Smooth muscle cell (in vitro differentiated cells): ENCODE data around the gene TSR3. TPM values are rescaled to one million over a fixed set of nuclear protein-coding genes. Genes with fewer than 3 reads are reported as not detected.

Experiments
- DNase-seq: peaks from one replicate; lab custom pipeline; 2025; ENCODE audit not compliant: unreplicated experiment; lab: John Stamatoyannopoulos, UW
- H2AFZ ChIP-seq: fragments of 200-600 bp; sonication (generic); 2 replicates; pipeline ENCODE4 v1.6.0; 2016; ENCODE audit warnings: antibody characterized with exemption, low read depth, mild to moderate bottlenecking
- H3F3A ChIP-seq: fragments of 200-600 bp; sonication (generic); 2 replicates; pipeline ENCODE4 v1.6.0; 2017; ENCODE audit warnings: antibody characterized with exemption, low read depth
- H3K27ac ChIP-seq: fragments of 200-600 bp; sonication (generic); 2 replicates; pipeline ENCODE4 v1.5.1; 2016; ENCODE audit warnings: low read depth, mild to moderate bottlenecking
- H3K27me3 ChIP-seq: fragments of 200-600 bp; sonication (generic); 2 replicates; pipeline ENCODE4 v1.6.1; 2016; ENCODE audit warnings: low read depth, mild to moderate bottlenecking
- H3K36me3 ChIP-seq: fragments of 200-600 bp; sonication (generic); 2 replicates; pipeline ENCODE4 v1.5.1; 2016; ENCODE audit warnings: low read depth
- H3K4me1 ChIP-seq: fragments of 200-600 bp; sonication (generic); 2 replicates; pipeline ENCODE4 v1.5.1; 2016; ENCODE audit warnings: low read depth
- H3K4me2 ChIP-seq: fragments of 200-600 bp; sonication (generic); 2 replicates; pipeline ENCODE4 v1.6.0; 2016; ENCODE audit warnings: mild to moderate bottlenecking
- H3K4me3 ChIP-seq: fragments of 200-600 bp; sonication (generic); 2 replicates; pipeline ENCODE4 v1.5.1; 2016; ENCODE audit warnings: mild to moderate bottlenecking
- H3K79me2 ChIP-seq: fragments of 200-600 bp; sonication (generic); 2 replicates; pipeline ENCODE4 v1.6.0; 2016; ENCODE audit warnings: low read depth, mild to moderate bottlenecking
- H3K9ac ChIP-seq: fragments of 200-600 bp; sonication (generic); 2 replicates; pipeline ENCODE4 v1.6.0; 2016; ENCODE audit warnings: low read depth
- H3K9me3 ChIP-seq: fragments of 200-600 bp; sonication (generic); replicated peaks from 2 replicates; pipeline ENCODE4 v1.5.1; 2016; ENCODE audit warnings: low read depth
- H4K20me1 ChIP-seq: fragments of 200-600 bp; sonication (generic); 2 replicates; pipeline ENCODE4 v1.6.0; 2016; ENCODE audit warnings: low read depth
- CTCF ChIP-seq: fragments of 200-600 bp; sonication (generic); IDR thresholded peaks from 2 replicates; pipeline ENCODE4 v1.5.1; 2017; ENCODE audit warnings: borderline replicate concordance, mild to moderate bottlenecking, antibody characterized with exemption; ENCODE audit not compliant: insufficient read depth, poor library complexity, severe bottlenecking
- WGBS: methylation state at CpG from one replicate; pipeline ENCODE4 v1.1.7; 2016; ENCODE audit warnings: low lambda C conversion rate; 5-methylcytosine and 5-hydroxymethylcytosine counted together
- polyA plus RNA-seq: library from polyadenylated mRNA; unstranded; fragments of >200 nt; fragmentation: Nextera tagmentation; extraction: Ambion mirVana; gene quantifications from 2 replicates; pipeline ENCODE4 v1.2.1, GENCODE V29; 2016
- total RNA-seq: library from RNA; depleted of rRNA; stranded (reverse); fragments of >200 nt; gene quantifications from 2 replicates; pipeline ENCODE4 v1.2.3, GENCODE V29; 2014

Gene TSR3
- total and polyA plus RNA-seq, 2 experiments from 2014 or later, result 54.9 to 142 TPM

DNA sequence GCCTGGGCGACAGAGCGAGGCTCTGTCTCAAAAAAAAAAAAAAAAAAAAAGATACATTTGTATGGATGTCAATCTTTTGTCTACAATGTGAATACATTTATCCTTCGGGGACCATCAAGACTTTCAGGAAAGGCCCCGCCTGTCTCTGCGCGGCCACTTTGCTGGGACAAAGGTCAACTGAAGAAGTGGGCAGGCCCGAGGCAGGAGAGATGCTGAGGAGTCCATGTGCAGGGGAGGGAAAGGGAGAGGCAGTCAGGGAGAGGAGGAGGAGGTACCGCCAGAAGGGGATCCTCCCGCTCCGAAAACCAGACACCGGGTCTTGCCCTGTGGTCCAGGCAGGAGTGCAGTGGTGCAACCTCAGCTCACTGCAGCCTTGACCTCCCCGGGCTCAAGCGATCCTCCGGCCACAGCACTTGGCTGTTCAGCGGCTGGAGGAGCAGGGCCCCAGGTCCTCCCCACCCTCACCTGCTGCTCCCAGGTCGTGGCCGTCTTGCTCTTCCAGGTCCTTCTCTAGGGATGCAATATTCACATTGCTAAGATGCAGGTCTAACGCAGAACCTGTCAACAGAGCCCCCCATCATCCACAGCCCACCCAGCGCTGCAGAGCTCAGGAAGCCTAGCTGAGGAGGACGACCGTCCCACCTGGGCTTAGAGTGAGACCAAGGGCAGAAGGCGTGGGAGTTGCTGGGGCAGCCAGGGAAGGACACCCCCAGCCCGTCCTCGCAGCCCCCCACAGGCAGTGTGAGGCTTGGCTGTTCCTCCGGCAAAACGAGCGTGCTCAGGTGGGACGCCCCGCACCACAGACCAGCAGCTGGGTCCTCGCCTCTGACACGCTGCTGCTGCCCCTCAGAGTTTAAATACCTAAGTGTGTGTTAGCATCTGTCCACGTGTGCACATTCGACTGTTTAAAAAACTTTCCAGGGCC lies 19.6 kb upstream of the TSR3 start:
- TF ChIP-seq CTCF, result no peak
- Histone ChIP-seq H3K4me1 (no peaks in the 10 kb centered on the region), H3K79me2 (no peaks in the 10 kb centered on the region), H3K27ac (no peak overlapping the region), H3K9me3 (no peaks in the 10 kb centered on the region), H4K20me1 (peaks cover under 1% of the 10 kb centered on the region), H3K27me3 (no peaks in the 10 kb centered on the region), H3K9ac (no peak overlapping the region), H3K36me3 (no peaks in the 10 kb centered on the region), H3K4me2 (no peak overlapping the region), H3F3A (no peaks in the 10 kb centered on the region), H2AFZ (no peak overlapping the region), H3K4me3 (no peak overlapping the region)
- DNase-seq, result no peak
- 96% methylated on average over 28 of the region's 33 CpGs for WGBS

- Histone ChIP-seq H2AFZ (no peak overlapping the region), H3K9ac (no peak overlapping the region), H3K4me2 (no peak overlapping the region), H3K27me3 (no peaks in the 10 kb centered on the region), H3K27ac (no peak overlapping the region), H3K79me2 (no peaks in the 10 kb centered on the region), H3K4me3 (no peak overlapping the region), H3K36me3 (no peaks in the 10 kb centered on the region), H4K20me1 (peaks cover 13% of the 10 kb centered on the region), H3K9me3 (no peaks in the 10 kb centered on the region), H3F3A (no peaks in the 10 kb centered on the region), H3K4me1 (no peaks in the 10 kb centered on the region)
- no peak for DNase-seq
- no peak for TF ChIP-seq CTCF
- WGBS, result 91% methylated on average over 18 of the region's 27 CpGs
These were observed 16.0 kb upstream of the TSR3 start for GRCh38 chr16:1367486-1368174.

GRCh38 chr16:1366712-1367299 lies 15.1 kb upstream of the TSR3 start:
- H3K4me1 ChIP-seq, result no peaks in the 10 kb centered on the region
- peaks cover 15% of the 10 kb centered on the region for H4K20me1 ChIP-seq
- no peak overlapping the region for H3K27ac ChIP-seq
- no peaks in the 10 kb centered on the region for H3K27me3 ChIP-seq
- no peak overlapping the region for H3K4me2 ChIP-seq
- no peak for TF ChIP-seq CTCF
- no peak overlapping the region for H3K4me3 ChIP-seq
- no peak overlapping the region for H2AFZ ChIP-seq
- no peaks in the 10 kb centered on the region for H3F3A ChIP-seq
- H3K79me2 ChIP-seq, result no peaks in the 10 kb centered on the region
- H3K9me3 ChIP-seq, result no peaks in the 10 kb centered on the region
- no peak overlapping the region for H3K9ac ChIP-seq
- no peak for DNase-seq
- 95% methylated on average over 17 of the region's 24 CpGs for WGBS
- H3K36me3 ChIP-seq, result no peaks in the 10 kb centered on the region
